IPS DF 4.7 (cell line): ENCODE results near the gene KIRREL3.

Experiments
- DNase-seq: peaks from one replicate; pipeline ENCODE4 v3.0.0-alpha.2; 2013; ENCODE audit warnings: low spot score; ENCODE audit errors: extremely low read depth

KIRREL3 gene

DNA sequence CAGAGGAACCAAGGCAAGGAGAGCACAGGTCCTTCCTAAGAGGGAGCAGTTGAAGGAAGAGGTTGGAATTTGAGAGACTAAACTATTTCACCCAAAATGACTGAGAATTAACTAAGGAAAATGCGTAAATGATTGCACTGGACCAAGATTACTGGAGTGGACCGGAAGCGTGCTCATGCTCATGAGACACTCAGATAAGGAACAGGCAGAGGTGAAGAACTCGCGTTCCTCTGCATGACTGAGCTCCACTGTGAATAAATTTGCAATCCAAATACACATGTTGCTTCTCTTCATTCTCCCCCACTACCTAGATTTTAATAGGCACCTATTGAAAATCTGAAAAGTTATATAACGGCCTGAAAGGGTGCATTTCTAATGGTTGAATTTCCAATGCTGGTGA lies 207.0 kb downstream of the KIRREL3 start:
- DNase-seq = no peak

DNA sequence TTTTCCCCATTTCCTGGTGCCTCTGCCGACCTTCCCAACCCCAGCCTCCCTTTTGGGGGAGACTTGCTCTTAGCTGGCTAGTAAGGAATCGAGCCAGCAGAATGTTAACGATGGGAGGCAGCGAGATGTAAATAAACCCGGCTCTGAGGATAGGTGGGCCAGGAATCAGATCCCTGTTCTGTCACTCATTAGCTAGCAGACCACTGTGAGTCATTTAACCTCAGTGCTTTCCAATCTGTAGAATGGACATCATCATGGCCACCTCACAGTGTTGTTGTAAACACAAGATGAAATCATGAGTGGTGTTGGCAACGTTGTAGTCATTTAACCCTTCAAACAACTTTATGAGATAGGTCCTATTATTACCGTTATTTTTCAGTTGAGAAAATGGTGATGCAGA lies 208.6 kb downstream of the KIRREL3 start:
- DNase-seq = no peak

DNA sequence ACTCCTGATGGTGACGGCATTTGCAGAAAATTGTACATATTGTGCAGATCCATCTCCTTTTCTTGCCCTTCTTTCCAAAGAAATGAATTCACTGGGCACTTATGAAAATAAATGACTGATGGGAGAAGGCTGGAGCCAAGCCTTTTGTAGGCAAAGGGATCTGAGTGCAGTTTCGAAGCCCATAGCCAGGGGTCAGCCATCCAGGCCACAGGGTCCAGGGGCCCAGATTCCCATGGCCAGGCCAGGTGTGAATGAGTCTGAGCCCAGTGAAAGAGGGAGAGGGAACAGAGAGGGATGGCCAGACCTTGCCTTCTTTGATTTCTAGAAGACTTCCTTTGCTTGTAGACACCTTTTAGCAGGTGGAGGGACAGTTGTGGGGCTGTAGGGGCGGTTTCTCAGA lies 209.1 kb downstream of the KIRREL3 start:
- no peak for DNase-seq

DNA sequence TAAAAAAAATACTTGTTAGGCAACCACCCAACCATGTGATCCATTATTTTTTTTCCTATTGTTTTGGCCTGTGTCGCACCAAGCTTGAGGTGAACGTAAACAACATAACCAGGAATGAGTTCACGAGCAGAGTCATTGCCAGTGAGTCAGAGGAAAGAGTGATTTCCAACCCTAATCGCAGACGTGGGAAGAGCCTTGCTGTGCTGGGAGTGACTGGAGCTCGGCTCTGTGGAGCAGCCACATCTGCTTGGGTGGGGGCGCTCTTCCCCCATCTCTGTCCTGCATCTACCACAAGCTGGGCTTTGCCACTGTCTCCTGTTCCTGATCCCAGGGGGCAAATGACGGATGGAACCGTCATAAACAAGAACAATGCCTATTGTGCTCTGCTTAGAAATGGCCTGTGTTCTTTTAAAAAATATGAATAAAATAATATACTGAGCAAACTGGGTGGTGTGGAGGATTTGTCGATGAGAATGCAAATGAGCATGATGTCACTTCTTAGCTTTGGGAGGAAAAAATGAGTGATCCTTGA lies 210.0 kb downstream of the KIRREL3 start:
- no peak for DNase-seq

DNA sequence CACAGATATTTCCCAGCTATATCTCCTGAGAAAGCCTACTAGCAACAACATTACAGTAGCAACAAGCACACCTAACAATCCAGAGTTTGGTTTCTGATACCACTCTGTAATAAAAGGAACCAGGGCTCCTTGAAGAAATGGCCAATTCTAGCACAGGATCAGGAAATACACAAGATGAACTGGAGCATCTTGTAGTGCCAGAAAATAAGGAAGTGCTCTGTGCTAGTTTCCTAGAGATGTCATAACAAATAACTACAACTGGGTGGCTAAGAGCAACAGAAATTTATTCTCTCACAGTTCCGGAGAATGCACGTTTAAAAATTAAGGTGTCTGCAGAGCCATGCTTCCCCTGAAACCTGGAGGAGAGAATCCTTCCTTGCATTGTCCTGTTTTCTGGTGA lies 217.8 kb downstream of the KIRREL3 start:
- DNase-seq = no peak

DNA sequence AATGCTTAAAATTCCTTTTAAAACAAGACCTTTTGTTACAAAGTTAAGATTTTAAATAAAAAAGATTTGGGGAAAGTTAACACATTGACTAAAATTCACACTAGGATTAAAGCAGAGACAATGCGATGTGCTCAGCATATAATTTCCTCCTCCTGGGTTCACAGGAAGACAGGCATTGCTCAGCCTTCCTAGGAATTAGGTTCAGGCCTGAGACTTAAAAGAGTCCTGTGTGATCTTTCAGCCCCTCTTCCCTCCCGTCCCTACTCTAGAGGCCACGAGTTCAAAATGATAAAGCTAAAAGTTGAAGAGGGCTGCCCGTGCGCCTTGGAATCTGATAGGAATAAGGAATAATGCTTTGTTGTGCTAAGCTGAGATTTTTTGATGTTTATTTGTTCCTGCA lies 218.6 kb downstream of the KIRREL3 start:
- DNase-seq = no peak

DNA sequence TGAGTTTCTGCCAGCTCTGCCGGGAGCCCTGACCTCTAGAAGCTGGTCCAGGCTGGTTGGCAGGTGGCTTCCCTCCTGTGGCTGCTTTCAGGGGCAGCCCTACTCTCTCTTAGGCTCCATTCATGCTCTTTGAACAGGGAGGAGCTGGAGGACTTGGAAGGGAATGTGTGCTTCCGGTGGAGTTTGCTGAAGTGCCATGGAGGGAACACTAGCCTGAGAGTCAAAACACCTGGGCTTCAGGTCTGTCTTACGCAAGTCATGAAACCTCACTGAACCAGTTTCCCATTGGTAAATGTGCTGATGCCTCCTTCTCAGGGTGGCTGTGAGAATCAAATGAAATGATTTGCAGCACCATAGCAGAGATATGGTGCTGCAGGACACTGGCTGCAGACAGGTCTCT lies 224.5 kb downstream of the KIRREL3 start:
- DNase-seq = no peak

DNA sequence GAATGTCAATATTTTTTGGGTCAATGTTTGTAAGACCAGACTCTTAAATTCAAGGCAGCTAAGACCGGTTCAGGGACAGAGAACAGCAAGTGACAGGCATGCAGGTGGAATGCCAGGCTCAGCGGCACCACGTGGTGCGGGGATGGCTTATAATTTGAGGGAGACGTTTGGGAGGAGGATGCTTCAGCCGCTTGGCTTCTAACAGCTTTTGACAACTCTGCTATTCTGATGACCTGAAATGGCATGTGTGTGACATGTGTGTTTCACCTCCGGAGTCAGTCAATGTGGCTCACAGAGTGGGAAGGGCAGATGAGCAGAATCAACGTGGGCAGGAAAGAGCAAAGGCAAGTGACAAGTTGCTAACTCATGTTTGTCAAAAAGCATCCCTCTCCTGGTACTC lies 228.3 kb downstream of the KIRREL3 start:
- DNase-seq = no peak

DNA sequence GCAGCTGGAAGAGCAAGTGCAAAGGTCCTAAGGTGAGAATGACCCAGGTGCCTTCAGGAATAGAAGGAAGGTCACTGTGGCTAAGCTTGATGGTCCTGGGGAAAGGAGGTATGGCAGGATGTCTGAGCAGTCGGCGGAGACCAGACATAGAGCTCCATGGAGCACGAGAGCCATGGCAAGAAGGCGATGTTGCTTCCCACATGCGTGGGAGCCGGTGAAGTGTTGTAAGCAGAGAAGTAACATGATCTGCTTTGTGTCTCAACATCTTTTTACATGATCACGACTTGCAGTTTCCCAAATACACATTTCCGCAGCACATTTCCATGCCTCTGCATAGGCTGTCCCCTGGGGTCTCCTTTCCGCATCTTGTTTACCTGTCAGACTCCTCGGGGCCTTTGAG lies 231.9 kb downstream of the KIRREL3 start:
- DNase-seq = no peak

DNA sequence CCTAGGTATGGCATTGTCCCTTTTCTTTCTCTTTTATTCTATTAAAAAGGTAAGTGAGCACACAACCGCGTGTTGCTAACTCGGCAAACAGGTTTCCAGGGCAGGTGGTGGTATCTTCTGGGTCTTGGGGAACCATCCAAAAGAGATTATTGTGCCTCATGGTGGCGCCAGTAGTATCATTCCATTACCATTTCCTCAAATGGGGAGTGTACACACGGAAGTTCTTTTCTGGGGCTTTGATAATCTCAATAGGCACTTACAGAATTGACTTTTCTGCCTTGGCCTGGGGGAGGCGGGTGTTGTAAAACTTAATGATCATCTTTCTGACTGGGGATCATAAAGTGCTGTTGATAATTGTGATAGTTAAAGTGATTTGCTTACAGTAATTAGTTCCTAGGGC lies 234.1 kb downstream of the KIRREL3 start:
- no peak for DNase-seq

DNA sequence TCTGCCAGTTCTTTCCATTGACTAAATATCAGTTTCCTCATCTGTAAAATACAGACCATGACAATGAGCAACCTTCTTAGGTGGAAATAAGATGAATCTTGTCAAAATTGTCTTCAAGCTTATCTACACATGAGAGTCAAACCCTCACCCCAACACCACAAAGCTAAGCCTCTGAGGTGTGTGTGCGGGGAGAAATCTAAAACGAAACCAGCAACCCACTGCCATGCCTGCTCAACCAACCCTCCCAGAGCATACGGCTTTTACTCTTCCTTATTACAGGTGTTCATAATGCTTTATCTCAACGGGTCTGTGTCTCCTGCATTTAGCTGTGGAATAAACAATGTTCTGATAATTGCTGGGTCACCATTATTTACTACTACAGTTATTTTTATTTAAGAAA lies 235.4 kb downstream of the KIRREL3 start:
- no peak for DNase-seq

DNA sequence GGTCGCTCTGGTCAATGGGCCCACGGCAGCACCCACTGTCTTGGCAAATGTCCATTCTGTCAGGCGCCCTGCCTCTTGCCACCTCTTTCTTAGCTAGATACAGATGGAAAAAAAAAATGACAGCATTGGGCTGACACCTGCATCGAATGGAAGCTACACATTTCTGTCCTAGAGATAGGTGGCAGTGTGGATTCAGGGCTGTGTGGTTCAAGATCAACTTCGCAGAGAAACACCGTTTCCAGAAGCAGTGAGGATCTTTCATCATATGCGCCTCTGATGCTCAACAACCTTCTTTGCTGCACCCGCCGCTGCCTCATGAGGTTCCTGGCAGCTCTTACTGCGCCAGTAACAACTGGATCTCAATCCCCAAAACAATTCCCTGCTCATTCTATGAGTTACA lies 236.3 kb downstream of the KIRREL3 start:
- no peak for DNase-seq

DNA sequence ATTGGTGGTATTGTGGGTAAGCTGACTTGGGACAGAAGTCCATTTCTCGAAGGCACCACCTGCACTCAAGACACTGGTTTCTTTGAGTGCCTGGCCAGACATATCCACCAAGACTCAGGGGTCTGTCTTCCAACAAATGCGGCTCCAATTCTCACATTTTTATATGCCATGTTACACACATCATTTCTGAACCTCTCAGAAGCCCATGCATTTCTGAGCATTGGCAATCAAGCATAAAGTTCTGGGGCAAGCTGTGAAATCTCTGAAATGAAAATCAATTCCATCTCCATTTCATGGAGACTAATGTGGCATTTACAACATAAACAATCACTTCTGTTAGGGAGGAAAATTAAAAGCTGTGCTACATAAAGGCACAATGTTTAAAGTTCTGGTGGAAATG lies 243.7 kb downstream of the KIRREL3 start:
- DNase-seq = no peak

DNA sequence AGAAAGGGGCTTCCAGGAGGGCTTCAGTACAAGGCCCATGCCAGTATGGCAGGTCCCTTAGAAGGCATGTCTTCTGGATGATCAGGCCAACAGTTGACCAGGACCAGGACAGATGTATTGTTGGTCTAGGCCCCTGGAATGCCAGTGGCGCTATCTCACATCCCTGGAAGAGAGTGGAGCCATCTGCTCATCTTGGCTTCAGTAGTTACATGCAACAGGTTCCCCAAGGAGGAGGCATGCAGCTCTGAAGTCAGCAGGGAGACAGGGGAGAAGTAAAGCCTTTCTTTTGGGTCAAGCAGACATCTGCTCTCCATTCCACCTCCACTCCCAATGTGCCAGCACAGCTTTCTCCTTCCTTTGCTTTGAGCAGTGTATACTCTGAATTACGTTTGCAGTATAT lies 244.1 kb downstream of the KIRREL3 start:
- no peak for DNase-seq

DNA sequence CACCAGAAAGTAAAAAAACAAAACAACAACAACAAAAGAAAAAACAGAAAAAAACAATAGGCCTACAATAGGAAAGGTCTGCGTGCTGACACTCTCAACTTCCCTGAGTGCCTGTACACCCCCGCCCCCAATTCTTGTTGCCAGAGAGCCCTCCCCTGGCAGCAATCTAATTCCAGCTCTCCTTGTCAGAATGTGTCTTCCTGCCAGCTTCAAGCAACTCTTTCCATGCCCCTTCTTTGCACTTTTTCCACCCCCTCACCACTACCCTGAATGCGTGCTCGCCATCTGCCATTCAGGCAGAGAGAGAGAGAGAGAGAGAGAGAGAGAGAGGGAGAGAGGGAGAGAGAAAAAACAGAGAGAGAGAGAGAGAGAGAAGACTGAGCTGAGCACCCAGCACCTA lies 245.0 kb downstream of the KIRREL3 start:
- DNase-seq = no peak

DNA sequence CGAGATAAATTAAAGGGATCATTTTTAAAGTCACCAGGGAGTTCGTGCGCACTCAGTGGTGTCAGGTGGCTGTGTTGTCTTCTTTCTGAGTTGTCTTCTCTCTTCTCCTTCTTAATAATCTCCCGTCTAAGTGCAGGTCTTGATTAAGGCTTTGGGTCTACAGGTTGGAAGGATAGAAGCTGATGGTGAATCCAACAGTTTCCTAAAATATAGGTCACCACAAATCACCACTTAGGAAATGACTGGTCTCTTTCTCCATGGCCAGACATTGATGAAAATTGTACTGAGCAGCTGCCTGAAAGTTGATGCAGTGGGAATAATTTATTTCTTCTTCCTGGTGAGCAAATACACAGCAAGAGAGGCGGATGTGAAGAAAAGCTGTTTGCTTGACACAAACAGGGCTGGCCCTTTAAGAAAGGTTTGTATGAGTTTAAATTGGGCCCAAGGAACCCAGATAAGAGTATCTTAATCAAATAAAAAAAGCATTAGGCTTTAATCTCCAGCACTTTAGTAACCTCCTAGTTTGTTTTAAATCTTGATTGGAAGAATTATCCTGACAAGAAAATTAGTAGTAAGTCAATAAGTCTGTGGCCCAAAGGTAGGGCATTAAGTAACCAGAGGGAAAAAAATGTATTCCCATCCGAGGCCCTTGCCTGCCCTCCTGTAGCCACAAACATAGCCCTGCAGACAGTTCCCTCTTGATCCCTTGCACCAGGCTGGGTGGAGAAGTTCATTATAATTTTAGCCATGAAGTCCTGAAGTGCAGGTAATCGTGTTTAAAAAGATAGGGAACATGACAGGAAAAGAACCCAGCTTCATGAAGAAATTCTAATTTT lies 245.8 kb downstream of the KIRREL3 start:
- no peak for DNase-seq

DNA sequence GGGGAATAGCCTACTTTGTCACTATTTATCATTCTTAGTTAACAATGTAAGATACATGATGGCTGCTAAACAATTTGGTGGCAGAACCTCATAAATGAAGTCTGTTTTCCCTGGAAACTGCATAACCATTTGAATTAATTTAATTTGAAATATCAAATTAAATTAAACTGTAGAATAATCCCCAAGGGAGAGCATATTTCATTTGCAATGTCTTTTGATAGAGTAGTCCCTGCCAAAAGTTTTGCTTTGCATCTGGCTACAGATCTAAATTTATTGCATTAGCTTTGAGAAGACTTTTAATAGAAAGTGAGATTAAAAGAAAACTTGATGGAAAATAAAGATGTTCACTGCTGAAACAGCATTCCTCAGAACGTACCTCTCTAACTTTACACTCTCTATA lies 246.6 kb downstream of the KIRREL3 start:
- no peak for DNase-seq

DNA sequence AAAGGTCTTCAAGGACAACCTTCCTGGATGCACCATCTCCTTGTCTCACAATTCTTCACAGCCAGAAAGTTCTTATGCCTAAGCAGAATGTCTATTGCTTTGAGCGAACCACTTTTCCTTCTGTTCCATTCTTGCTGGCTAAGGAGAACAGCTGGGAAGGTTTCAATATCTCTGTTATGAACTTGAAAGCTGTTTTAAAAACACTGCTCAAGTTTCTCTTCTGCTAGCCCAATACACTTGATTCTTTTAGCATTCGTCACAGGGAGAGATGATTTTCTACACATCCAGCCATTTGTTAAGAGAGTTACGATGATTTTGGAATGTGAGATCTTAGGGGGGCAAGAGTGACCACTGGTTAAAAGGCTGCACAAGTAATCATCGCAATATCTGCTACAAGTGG lies 249.3 kb downstream of the KIRREL3 start:
- no peak for DNase-seq

DNA sequence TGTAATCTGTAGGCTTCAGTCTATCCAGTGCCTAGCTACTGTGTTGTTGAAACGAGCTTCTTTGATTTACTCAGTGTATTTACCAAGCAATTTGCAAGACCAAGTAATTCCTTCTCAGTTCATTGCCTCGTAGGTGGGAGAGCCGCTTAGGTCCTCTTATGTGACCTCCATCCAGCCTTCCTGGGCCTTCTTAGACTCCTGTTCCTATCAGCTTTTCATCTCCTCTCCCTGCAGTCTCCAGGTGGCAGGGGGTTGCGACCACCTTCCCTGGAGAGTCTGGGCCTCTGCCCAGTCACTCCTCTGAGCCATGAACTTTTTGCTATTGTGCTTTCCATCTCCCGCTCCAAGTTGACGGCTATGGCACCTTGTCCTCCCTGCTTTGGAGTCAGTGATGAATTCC lies 251.8 kb downstream of the KIRREL3 start:
- no peak for DNase-seq

DNA sequence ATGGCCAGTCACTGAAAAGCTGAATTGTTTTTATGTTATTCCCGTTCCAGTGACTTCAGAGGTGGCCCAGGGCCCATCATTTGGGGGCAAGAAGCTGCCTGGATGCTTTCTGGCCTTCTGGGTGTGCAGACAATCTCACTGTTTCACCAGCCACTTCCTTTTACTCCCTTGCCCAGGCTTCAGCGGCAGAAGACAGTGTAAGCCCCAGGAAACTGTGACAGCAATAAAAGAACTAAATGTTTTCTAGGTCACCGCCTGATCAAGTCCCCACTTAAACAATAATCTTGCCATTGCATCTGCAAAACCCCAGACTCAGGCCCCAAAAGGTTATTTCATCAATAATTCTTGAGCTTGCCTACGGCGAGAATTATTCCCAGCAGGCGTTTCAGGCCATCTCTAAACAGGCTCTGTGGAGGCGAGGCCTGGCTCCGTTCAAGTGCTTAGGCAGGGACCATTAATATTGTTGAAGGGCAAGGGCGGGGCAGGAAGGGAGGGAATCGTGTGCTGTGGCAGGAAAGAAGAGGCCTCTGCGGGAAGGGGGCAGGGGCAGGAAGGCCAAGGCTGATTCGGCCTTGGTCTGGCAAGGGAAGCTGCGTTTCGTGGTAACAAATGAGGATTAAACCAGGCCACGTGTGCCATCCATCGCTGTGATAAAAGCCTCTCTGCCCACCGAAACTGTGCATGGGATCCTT lies 252.3 kb downstream of the KIRREL3 start:
- no peak for DNase-seq

DNA sequence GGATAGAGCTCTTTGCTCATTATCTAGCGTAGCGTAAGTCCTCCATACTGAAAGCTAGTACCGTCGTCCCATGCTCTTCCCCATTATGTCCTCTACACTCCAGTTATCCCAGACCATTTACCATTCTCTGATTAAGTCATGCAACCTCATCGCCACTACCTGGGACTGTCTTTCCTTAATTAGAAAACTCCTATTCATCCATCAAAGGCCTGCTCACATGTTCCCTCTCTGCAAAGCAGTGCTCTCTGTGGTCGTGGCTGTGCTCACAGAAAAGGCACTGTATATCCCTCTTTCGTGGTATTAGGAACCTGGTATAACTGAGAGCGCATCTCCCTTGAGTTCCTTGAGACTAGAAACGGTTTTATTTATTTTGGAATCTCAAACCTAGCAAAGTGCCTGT lies 253.3 kb downstream of the KIRREL3 start:
- DNase-seq = no peak

DNA sequence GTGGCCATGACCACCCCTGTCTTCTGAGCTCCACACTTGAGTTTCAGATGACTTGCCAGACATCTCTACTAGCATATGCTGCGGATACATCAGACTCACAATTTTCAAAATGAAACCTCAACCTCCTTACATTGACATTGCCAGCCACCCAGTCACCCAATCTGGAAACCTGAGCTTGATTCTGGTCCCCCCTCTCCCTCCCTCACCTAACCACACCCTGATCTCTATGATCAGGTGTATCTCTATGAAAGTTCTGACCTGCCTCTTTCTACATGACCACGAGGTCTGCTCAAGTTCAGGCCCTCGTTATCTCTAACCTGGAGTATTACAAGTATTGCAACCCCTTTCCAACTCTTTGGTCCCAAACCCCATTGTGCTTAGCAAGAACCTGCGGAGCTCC lies 254.1 kb downstream of the KIRREL3 start:
- no peak for DNase-seq

DNA sequence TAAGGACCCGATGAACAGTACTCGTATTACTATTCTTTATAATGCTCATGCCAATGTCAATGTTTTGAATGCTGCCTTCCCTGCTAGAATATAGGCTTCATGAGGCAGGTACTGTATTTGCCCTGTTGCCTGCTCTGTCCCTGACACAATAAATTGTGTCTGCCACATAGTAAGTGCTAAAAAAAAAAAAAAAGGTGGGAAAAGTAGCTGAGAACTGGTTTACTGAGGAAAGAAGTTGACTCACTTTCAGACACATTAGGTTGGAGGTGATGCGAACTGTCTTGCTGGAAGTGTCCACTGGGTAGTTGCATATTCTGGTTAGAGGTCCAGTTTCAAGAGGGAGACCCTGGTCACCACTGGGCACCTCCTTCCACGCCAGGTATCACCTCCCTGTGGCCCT lies 255.9 kb downstream of the KIRREL3 start:
- DNase-seq = no peak
